Measurements from ENCODE around the gene AR.

Gene AR

GRCh38 chrX:67564475-67564874, 20.7 kb downstream of the AR start:
- no peak for DNase-seq

- DNase-seq: no peak
These were observed 24.9 kb downstream of the AR start for GRCh38 chrX:67568769-67569168.

GRCh38 chrX:67570839-67571238, 27.0 kb downstream of the AR start:
- no peak for DNase-seq

GRCh38 chrX:67574696-67575095, 30.9 kb downstream of the AR start:
- DNase-seq: no peak

- no peak for DNase-seq
These were observed 38.6 kb downstream of the AR start for GRCh38 chrX:67582436-67582835.

- DNase-seq: no peak
These were observed 39.4 kb downstream of the AR start for GRCh38 chrX:67583171-67583570.

- DNase-seq: no peak
These were observed 41.6 kb downstream of the AR start for GRCh38 chrX:67585401-67585800.

GRCh38 chrX:67587946-67588624, 44.3 kb downstream of the AR start:
- no peak for DNase-seq

GRCh38 chrX:67596839-67597790, 53.3 kb downstream of the AR start:
- DNase-seq: no peak

- DNase-seq: no peak
These were observed 55.7 kb downstream of the AR start for GRCh38 chrX:67599532-67599931.

GRCh38 chrX:67601771-67602170, 58.0 kb downstream of the AR start:
- no peak for DNase-seq

GRCh38 chrX:67604979-67605703, 61.3 kb downstream of the AR start:
- DNase-seq: no peak

- no peak for DNase-seq
These were observed 63.6 kb downstream of the AR start for GRCh38 chrX:67607466-67607865.

- no peak for DNase-seq
These were observed 66.5 kb downstream of the AR start for GRCh38 chrX:67610282-67610681.

GRCh38 chrX:67612231-67612630, 68.4 kb downstream of the AR start:
- no peak for DNase-seq

- DNase-seq: no peak
These were observed 69.5 kb downstream of the AR start for GRCh38 chrX:67613366-67613765.

- DNase-seq: no peak
These were observed 70.2 kb downstream of the AR start for GRCh38 chrX:67613996-67614395.

- DNase-seq: no peak
These were observed 70.6 kb downstream of the AR start for GRCh38 chrX:67614423-67614822.

- DNase-seq: no peak
These were observed 75.4 kb downstream of the AR start for GRCh38 chrX:67619253-67619652.

GRCh38 chrX:67622053-67622585, 78.3 kb downstream of the AR start:
- no peak for DNase-seq

- no peak for DNase-seq
These were observed 80.5 kb downstream of the AR start for GRCh38 chrX:67624325-67624724.

- no peak for DNase-seq
These were observed 91.6 kb downstream of the AR start for GRCh38 chrX:67635424-67635823.

Measured in hypothalamus (tissue), 51 donors.